ENCODE data around the gene ABCA12.

GRCh38 chr2:215049341-215049740 is 89.1 kb downstream of the ABCA12 start:
- TF ChIP-seq CTCF (IDR thresholded peaks at IDR 0.05) (no peak), POLR2A (IDR thresholded peaks at IDR 0.05) (no peak), POLR2AphosphoS5 (IDR thresholded peaks at IDR 0.05) (no peak)
